Activated naive CD4-positive, alpha-beta T cell treated with anti-CD3 and anti-CD28 coated beads for 36 hours (primary cell): ENCODE data around the gene KCP. TPM values are rescaled to one million over a fixed set of nuclear protein-coding genes. Genes with fewer than 3 reads are reported as not detected.
"Not testable (repeated sequence)": the region's sequence is repeated elsewhere in the genome, so short reads cannot be mapped to it uniquely, and the experiment has no call there.

Experiments used
- CTCF ChIA-PET: fragments of 350-600 bp; sonication (Branson Sonifier 250); formaldehyde crosslinking; loops from one replicate; lab custom pipeline; 2021; ENCODE audit warnings: antibody characterized with exemption; lab: Charles Lee
- DNase-seq: peaks from one replicate; pipeline ENCODE4 v3.0.0-alpha.2; 2020
- H3K27ac Mint-ChIP-seq: one replicate; pipeline ENCODE4 v1.8.0; 2021; ENCODE audit warnings: mild to moderate bottlenecking, mixed read lengths
- H3K27me3 Mint-ChIP-seq: one replicate; pipeline ENCODE4 v1.8.0; 2021; ENCODE audit warnings: low read depth, mixed read lengths
- H3K36me3 Mint-ChIP-seq: one replicate; pipeline ENCODE4 v1.8.0; 2021; ENCODE audit warnings: low read depth, mixed read lengths
- H3K4me1 Mint-ChIP-seq: one replicate; pipeline ENCODE4 v1.8.0; 2021; ENCODE audit warnings: low read depth, mixed read lengths
- H3K4me3 Mint-ChIP-seq: one replicate; pipeline ENCODE4 v1.8.0; 2021; ENCODE audit warnings: mild to moderate bottlenecking, moderate library complexity, mixed read lengths
- H3K9me3 Mint-ChIP-seq: one replicate; pipeline ENCODE4 v1.8.0; 2021; ENCODE audit warnings: mixed read lengths
- intact Hi-C: fragments of 100-400 bp; cut with micrococcal nuclease; formaldehyde crosslinking; loops from one replicate; pipeline ENCODE4 v1.15.1; 2023
- total RNA-seq, 2 experiments: library from RNA; stranded (reverse); gene quantifications; one replicate each; pipeline ENCODE4 v1.2.3, GENCODE V29; 2021

KCP gene
- total RNA-seq, 2 experiments from 2014 or later = not detected

DNA sequence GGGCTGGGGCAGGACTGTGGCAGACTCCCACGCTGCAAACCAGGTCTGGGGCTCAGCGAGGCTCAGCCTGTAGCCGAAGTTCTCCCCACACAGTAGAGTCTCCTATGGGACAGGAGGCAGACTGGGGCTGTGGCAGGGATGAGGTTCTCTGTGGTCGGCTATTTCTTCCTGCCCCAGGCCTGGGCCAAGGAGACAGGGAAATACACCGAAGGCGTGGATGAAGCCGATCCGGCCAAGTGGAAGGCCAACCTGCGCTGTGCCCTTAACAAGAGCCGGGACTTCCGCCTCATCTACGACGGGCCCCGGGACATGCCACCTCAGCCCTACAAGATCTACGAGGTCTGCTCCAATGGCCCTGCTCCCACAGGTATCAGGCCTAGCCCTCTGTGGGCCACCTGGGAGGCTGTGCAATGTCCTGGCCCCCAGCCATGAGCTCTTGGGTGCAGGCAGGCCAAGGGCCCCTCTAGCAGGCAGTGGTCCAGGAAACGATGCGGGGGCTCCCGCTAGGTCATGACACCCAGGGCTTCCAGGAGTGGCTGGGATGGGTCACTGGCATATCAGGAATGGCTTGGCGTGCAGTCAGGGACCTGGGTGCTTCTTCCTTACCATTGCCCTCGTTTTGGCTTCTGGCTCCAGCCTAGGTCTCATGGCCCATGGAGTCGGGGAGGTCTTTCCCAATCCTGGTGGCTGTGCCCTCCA is 35.3 kb upstream of the KCP start:
- H3K4me3 Mint-ChIP-seq = no peak overlapping the region
- H3K9me3 Mint-ChIP-seq = no peaks in the 10 kb centered on the region
- H3K27me3 Mint-ChIP-seq = peaks cover 7% of the 10 kb centered on the region
- DNase-seq = no peak
- H3K27ac Mint-ChIP-seq = no peak overlapping the region
- CTCF ChIA-PET = no interaction called here
- intact Hi-C loops = no loop called here
- peaks cover 4% of the 10 kb centered on the region for H3K4me1 Mint-ChIP-seq
- no peaks in the 10 kb centered on the region for H3K36me3 Mint-ChIP-seq

DNA sequence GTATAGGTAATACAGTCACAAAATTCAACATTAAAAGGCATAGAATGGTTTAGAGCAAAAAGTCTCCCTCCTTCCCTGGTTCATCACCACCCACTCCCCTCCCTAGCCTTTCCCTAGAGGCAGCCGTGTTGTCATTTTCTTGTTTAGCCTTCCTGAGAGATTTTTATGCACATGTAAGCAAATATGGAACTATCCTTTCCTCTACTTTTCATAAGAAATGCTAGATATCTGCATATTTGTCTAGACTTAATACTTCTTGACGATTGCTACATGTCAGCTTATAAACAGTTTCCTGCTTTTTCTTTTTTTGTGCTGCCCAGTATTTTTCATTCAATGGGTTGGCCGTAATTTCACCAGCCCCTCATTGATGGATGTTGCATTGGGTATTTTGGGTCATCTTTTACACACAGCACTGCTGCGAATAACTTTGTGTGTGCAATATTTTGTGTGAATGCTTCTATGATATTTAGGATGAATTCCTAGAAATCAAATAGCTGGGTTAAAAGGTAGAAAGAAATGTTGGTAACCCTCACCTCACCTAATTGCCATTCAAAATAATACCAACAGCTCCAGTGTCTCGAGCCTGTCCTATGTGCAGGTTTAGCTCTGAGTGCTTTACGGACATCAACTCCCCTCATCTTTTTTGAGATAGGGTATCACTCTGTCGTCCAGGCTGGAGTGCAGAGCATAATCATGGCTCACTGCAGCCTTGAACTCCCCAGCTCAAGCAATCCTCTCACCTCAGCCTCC is 34.2 kb upstream of the KCP start:
- no peaks in the 10 kb centered on the region for H3K9me3 Mint-ChIP-seq
- H3K4me1 Mint-ChIP-seq = peaks cover 14% of the 10 kb centered on the region
- no peak overlapping the region for H3K4me3 Mint-ChIP-seq
- no peak for DNase-seq
- CTCF ChIA-PET = no interaction called here
- H3K36me3 Mint-ChIP-seq = no peaks in the 10 kb centered on the region
- intact Hi-C loops = no loop called here
- H3K27ac Mint-ChIP-seq = no peak overlapping the region
- H3K27me3 Mint-ChIP-seq = peaks cover 11% of the 10 kb centered on the region

DNA sequence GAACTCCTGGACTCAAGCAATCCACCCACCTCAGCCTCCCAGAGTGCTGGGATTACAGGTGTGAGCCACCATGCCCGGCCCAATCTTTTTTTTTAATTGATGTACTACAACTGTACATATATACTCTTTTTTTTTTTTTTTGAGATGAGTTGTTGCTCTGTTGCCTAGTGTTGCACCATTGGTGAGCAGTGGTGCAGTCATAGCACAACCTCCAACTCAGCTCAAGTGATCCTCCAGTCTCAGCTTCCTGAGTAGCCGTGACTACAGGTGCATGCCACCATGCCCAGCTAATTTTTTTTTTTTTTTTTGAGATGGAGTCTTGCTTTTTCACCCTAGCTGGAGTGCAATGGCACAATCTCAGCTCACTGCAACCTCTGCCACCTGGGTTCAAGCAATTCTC is 32.7 kb upstream of the KCP start:
- H3K36me3 Mint-ChIP-seq, CTCF ChIA-PET, H3K4me3 Mint-ChIP-seq, intact Hi-C loops, H3K27ac Mint-ChIP-seq, H3K9me3 Mint-ChIP-seq: not testable (repeated sequence)
- peak; percentile 38 for DNase-seq
- Mint-ChIP-seq H3K27me3 (peaks cover 18% of the 10 kb centered on the region), H3K4me1 (peaks cover 27% of the 10 kb centered on the region)

DNA sequence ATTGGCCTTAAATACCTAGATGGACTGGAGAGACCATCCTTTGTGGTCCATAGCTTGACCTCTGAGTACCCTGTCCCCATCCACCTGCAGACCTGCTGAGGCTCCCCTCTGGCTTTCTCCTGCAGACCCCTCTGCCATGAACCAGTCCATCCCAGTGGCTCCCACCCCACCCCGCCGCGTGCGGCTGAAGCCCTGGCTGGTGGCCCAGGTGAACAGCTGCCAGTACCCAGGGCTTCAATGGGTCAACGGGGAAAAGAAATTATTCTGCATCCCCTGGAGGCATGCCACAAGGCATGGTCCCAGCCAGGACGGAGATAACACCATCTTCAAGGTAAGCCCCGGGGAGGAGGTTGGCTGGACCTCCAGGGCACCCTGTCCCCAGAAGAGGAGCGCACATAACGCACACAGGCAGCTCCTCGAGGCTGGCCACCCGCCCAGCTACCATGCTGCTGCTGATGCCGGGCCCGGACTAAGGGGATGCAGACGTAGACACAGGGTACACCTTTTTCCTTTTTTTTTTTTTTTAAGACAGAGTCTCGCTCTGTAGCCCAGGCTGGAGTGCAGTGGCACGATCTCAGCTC is 31.5 kb upstream of the KCP start:
- no peak overlapping the region for H3K27ac Mint-ChIP-seq
- H3K9me3 Mint-ChIP-seq = no peaks in the 10 kb centered on the region
- no peak overlapping the region for H3K4me3 Mint-ChIP-seq
- intact Hi-C loops = no loop called here
- peaks cover 31% of the 10 kb centered on the region for H3K4me1 Mint-ChIP-seq
- peaks cover 24% of the 10 kb centered on the region for H3K27me3 Mint-ChIP-seq
- DNase-seq = no peak
- H3K36me3 Mint-ChIP-seq = no peaks in the 10 kb centered on the region
- CTCF ChIA-PET = interaction anchor here (1.4 to 1.7 kb wide), 2 partner anchors 21 to 149 kb away, joined by 3 to 5 read pairs; no protein-coding TSS in a partner anchor

DNA sequence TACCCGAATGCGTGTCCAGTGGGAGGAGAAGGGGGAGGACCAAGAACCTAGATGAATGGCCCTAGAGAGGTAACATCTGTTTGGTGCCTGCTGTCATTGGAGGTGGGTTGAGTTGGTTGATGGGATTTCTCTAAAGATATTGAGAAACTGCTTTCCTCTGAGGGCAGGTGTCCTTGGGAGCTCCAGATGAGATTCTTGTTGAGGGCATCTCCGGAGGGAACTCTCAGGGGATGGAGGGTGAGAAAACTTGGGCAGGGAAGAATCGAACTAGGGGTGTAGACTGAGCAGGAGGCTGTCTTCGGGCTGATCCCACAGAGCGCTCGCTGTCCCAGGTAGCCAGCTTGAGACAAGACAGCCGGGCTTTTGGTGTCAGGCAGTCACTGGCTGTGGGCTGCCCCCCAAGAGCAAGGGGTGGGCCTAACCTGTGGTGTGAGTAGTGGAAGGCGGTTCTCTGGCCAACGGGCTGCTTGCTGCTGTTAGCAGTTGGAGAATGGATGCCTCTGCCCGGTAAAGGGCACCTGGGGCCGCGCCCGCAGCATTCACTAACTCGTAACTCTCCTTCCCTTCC is 30.9 kb upstream of the KCP start:
- H3K9me3 Mint-ChIP-seq = no peaks in the 10 kb centered on the region
- CTCF ChIA-PET = interaction anchor here (1.4 to 1.7 kb wide), 2 partner anchors 22 to 150 kb away, joined by 3 to 5 read pairs; no protein-coding TSS in a partner anchor
- intact Hi-C loops = no loop called here
- H3K27ac Mint-ChIP-seq = no peak overlapping the region
- no peaks in the 10 kb centered on the region for H3K36me3 Mint-ChIP-seq
- peaks cover 27% of the 10 kb centered on the region for H3K27me3 Mint-ChIP-seq
- H3K4me3 Mint-ChIP-seq = no peak overlapping the region
- H3K4me1 Mint-ChIP-seq = peaks cover 32% of the 10 kb centered on the region
- no peak for DNase-seq

DNA sequence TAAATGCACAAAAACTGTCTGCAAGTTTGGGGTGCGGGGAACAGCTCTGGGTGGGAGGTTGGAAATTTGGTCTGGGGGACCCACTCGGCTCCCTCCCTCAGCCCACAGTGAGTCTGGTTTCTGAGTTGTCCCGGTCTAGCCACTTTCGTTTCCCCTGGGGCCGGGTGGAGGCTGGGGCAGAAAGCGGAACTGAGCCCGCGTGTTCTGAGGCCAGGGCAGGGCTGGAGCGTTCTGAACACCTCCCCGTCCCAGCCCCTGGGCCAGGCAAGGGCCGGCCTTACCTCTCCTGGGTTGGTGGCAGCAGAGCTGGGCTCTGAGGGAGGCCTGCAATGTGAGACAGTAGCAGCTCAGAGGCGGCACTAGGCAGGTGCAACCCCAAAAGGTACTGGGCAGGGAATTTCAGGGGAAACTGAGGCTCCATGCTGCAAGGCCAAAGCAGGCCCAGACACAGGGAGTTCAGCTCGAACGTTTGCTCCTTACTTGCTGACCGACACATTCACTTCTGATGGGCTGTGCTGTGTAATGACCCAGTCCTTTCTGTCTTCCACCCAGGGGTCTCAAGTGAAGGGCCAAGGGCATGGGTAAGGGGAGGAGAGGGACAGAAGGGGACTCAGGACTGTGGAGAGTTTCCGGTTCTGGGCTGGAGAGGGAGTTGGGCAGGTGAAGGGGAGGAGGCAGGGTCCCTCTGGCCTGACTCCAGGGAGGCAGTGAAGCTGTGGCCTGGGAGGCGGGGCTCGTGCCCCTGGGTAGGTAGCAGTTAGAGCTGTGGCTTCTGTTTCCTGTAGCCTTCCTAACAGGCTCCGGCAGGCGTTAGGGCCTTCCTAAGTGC is 30.2 kb upstream of the KCP start:
- intact Hi-C loops = no loop called here
- peaks cover 32% of the 10 kb centered on the region for H3K4me1 Mint-ChIP-seq
- CTCF ChIA-PET = interaction anchor here (0.6 to 1.7 kb wide), 4 partner anchors 23 to 270 kb away, joined by 3 to 5 read pairs (median 3); no protein-coding TSS in a partner anchor
- no peaks in the 10 kb centered on the region for H3K9me3 Mint-ChIP-seq
- no peaks in the 10 kb centered on the region for H3K36me3 Mint-ChIP-seq
- H3K27me3 Mint-ChIP-seq = peaks cover 27% of the 10 kb centered on the region
- no peak overlapping the region for H3K4me3 Mint-ChIP-seq
- DNase-seq = no peak
- no peak overlapping the region for H3K27ac Mint-ChIP-seq

DNA sequence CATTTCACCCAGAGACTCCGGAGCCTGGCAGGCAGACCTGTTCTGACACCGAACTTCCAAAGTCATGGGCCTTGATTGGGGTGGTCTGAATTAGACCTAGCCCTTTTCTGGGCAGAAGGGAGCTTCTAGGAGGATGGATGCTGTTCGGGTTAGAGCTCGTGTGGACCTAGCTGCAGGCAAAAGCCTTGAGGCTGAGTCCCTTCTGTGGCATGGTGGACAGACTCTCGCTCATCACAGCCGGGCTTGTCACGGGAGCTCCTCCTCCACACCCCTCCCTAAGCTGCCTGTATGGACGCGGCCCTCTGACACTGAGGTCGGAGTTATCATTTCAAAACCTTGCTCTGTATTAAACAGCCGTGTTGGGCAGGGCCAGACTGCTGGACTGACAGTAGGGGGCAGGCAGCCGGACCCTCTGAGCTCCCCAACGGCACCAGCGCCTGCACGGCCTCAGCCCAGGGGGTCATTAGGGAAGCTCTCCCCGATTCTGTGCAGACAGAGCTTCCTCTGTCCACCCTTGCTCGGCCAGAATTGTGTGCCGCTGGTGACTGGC is 29.4 kb upstream of the KCP start:
- Mint-ChIP-seq H3K4me3 (no peak overlapping the region), H3K27ac (no peak overlapping the region), H3K9me3 (no peaks in the 10 kb centered on the region), H3K36me3 (no peaks in the 10 kb centered on the region), H3K4me1 (peaks cover 32% of the 10 kb centered on the region), H3K27me3 (peaks cover 27% of the 10 kb centered on the region)
- DNase-seq = no peak
- CTCF ChIA-PET = interaction anchor here (0.6 to 1.5 kb wide), 3 partner anchors 8 to 271 kb away, joined by 3 to 10 read pairs (median 3); no protein-coding TSS in a partner anchor
- intact Hi-C loops = loop anchor here (1.0 kb wide), 2 partner anchors 22 to 68 kb away; no protein-coding TSS in a partner anchor

DNA sequence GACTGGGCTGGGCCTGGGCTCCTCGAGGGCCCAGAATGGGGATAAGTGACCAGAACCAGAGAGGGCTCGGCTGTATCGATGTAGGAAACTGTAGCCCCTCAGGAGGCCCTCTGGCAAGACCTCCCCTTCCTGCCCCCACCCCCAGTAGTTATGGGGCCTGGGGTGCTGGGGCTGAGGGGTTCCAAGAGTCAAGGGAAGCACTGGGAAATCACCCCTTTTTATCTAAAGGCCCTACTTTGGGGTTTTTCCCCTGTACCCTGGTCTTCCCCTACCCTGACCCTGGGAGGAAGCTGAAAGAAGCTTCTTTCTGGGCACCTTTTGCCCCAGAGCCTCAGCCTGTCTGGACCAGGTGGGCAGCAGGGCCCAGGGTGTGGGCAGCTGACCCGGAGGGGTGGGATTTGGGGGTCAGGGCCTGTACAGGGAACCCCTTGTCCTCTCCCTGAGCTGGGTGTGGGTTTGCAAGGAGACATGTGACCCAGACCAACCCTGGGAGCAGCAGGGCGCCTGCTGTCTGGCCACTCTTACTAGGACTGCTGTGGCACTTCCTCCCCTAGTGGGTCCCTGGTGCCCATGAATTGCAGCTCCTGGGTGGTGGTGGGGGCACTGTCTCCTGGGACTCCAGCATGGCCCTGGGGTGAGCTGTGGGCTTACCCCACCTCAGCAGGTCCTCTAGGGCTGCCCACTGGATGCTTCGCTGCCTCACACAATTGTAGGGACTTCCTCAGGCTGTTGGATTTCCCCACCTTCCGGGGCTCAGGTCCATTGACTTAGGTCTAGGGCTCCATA is 28.8 kb upstream of the KCP start:
- peak; percentile 55 for DNase-seq
- no peaks in the 10 kb centered on the region for H3K9me3 Mint-ChIP-seq
- peaks cover 27% of the 10 kb centered on the region for H3K27me3 Mint-ChIP-seq
- CTCF ChIA-PET = interaction anchor here (0.6 to 1.5 kb wide), 3 partner anchors 9 to 550 kb away, joined by 3 to 10 read pairs (median 3); no protein-coding TSS in a partner anchor
- H3K27ac Mint-ChIP-seq = no peak overlapping the region
- intact Hi-C loops = loop anchor here (1.0 kb wide), 2 partner anchors 23 to 69 kb away; no protein-coding TSS in a partner anchor
- H3K4me1 Mint-ChIP-seq = peaks cover 34% of the 10 kb centered on the region
- H3K4me3 Mint-ChIP-seq = peak overlapping the region; percentile 54
- no peaks in the 10 kb centered on the region for H3K36me3 Mint-ChIP-seq

DNA sequence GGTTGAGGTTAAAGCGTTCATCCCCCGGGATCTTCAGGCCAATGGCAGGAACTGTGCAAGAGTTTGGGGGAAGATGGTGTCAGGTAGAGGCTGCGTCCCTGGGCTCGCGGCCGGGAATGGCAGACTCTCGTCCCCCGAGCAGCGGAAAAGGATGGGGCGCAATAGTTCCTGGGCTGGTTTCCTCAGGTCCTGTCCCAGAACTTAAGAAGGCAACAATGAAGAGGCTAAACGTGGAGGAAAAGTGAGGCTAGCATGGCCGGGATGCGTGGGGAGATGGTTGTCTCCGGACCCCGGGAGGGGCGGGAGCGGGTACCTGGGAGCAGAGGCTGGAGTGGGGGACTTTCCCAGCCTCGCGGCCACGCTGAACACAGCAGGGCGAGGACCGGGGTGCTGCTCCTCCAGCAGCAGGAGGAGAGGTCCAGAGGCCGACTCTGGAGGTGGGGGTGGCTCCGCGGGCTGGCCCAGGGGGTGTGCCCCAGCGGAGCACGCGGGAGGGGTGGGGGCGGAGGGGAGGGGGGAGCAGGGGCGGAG is 28.1 kb upstream of the KCP start:
- H3K4me1 Mint-ChIP-seq = peaks cover 35% of the 10 kb centered on the region

DNA sequence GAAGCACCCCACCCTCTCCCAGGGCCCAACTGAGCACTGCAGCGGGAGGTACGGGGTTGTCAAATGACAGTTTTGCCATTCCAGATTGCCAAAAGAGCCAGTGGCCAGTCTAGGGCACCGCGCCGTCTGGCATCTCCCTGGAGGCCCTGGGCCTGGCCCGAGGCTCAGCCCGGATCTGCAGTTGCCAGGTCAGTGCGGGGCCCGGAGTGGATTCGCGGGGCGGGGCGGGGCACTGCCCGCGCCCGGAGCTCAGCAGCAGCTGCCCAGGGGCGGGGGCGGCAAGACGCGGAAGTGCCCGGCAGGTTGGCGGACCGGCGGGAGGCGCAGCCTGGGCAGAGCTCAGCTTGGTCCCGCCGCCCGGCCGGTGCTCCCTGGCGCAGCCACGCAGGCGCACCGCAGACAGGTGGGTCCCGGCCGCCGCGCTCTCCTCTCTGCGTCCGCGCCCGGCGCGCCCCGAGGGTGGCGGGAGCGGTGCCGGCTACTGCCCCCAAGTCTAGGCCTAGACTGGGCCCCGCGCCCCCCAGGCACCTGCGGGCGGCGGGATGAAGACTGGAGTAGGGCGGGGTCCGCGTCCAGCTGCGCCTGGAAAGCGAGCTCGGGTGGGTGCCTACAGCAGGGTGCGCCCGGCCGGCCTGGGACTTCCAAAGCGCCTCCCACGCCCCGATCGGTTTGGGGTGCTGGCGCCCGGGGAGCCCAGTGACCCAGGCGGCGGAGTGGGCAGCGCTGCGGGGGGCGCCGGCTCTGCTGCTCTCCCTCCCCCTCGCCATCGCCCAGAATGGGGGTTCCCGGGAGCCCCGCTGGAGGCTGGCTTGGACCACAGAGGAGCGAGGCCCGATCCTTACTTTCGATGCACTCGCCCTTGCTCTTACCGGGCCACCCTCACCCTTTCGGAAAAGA is 27.4 kb upstream of the KCP start, which contains the start of gene IRF5:
IRF5 (plus strand) TSS at position 281 of the 897 bp plus-strand sequence. CDS start 4,155 bp downstream, outside the sequence.
- DNase-seq = no peak
- Mint-ChIP-seq H3K9me3 (no peaks in the 10 kb centered on the region), H3K4me3 (peak within 1 kb of the TSS; percentile 70), H3K4me1 (peaks cover 42% of the 10 kb centered on the region), H3K36me3 (no peaks in the 10 kb centered on the region), H3K27me3 (peaks cover 29% of the 10 kb centered on the region), H3K27ac (no peak within 1 kb of the TSS)
- intact Hi-C loops = no loop called here
- CTCF ChIA-PET = interaction anchor here (1.0 kb wide), 1 partner anchor 9 kb away, joined by 3 read pairs; no protein-coding TSS in a partner anchor

More for the DNA sequence above, 28.1 kb upstream of the KCP start:
- no peaks in the 10 kb centered on the region for H3K9me3 Mint-ChIP-seq
- peaks cover 27% of the 10 kb centered on the region for H3K27me3 Mint-ChIP-seq
- H3K4me3 Mint-ChIP-seq = peak overlapping the region; percentile 70
- no peak for DNase-seq
- no peak overlapping the region for H3K27ac Mint-ChIP-seq
- intact Hi-C loops = loop anchor here (1.0 kb wide), 2 partner anchors 24 to 70 kb away; no protein-coding TSS in a partner anchor
- no peaks in the 10 kb centered on the region for H3K36me3 Mint-ChIP-seq
- CTCF ChIA-PET = interaction anchor here (1.0 to 1.5 kb wide), 2 partner anchors 9 to 10 kb away, joined by 3 to 10 read pairs; no protein-coding TSS in a partner anchor
